ENCODE data around the gene GATA2. TPM values are rescaled to one million over a fixed set of nuclear protein-coding genes. Genes with fewer than 3 reads are reported as not detected.

Gene GATA2
- total RNA-seq, 2 donors from 2014 or later = 2.9 to 4.1 TPM

- peak; percentile 74 to 80 for DNase-seq
- peak overlapping the region; percentile 76 to 79 for H3K4me3 Mint-ChIP-seq
- H3K27ac Mint-ChIP-seq = no peak overlapping the region
- peaks cover 66% of the 10 kb centered on the region for H3K27me3 Mint-ChIP-seq (ENCODE audit: low read depth)
- H3K36me3 Mint-ChIP-seq (ENCODE audit: insufficient read depth in 2 of 2) = no peaks in the 10 kb centered on the region
- peaks cover 5% of the 10 kb centered on the region for H3K4me1 Mint-ChIP-seq (ENCODE audit: low read depth)
- no peaks in the 10 kb centered on the region for H3K9me3 Mint-ChIP-seq
- ATAC-seq (replicated peaks in 1 of 2) = peak; percentile 74 to 80
Measured at GRCh38 chr3:128497305-128498126, 4.5 kb upstream of the GATA2 start.

DNA sequence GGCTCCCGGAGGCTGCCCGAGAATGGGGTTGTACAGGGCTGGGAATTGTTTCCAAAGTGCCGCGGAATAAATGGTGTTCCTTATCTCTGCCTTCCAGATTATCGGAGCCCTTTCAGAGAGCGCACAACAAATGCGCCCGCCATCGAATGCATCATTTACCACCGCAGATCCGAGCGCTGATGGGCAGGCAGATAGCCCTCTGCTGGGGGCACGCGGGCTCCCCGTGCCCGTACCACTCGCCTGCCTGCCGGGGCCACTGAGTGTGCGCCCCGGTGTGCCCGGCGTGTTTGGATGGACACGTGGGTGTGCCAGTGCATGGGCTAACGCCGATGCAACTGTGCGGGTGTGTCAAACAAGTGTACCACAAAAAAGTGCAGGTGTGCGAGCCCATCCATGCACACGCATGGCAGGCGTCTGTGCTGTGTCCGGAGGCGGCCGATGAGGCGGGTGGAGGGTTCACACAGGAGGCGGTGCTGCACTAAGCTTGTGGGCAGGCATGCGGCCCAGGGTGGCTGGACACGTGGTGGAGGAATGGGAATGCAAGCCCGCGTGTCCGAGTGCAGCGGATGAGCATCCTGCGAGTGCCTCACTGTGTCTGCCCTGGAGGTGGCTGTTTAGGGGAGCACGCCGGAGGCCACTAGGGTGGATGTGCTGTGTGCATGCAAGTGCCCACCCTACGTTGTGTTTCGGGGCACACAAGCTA lies 3.8 kb upstream of the GATA2 start:
- Mint-ChIP-seq H3K4me3 (peak overlapping the region; percentile 76 to 79), H3K27ac (no peak overlapping the region), H3K9me3 (no peaks in the 10 kb centered on the region), H3K36me3 (ENCODE audit: insufficient read depth in 2 of 2) (no peaks in the 10 kb centered on the region), H3K4me1 (ENCODE audit: low read depth) (peaks cover 10% of the 10 kb centered on the region), H3K27me3 (ENCODE audit: low read depth) (peaks cover 71% of the 10 kb centered on the region)
- ATAC-seq (replicated peaks in 1 of 2) (no peak), DNase-seq (no peak)

DNA sequence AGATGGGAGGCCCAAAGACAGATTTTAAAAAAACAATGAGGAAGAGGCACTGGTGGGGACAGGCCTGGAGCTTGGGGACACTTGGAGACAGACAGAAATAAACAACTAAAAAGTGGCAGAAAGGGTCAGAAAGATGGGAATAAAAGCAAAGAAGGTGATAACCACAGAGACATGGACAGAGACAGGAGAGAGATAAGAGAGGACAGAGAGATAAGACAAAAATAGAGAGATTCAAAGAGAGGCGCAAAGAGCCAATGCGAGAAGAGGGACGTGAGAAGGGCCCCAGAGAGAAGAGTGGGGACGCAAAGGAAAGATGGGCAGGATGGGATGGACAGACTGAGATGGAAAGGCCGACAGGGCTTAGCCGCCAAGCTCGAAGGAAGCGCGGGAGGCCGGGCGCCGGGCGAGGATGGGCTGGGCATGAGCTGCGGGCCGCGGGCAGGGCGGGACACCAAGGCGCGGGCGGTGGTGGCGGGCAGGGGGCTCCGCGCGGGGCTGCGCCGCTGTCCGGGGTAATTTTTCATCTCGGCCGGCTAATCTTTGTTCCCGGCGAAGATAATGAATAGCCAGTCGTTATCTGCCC lies 3.1 kb upstream of the GATA2 start:
- Mint-ChIP-seq H3K36me3 (ENCODE audit: insufficient read depth in 2 of 2) (no peaks in the 10 kb centered on the region), H3K27ac (no peak overlapping the region), H3K4me3 (peak overlapping the region; percentile 7 to 18), H3K27me3 (ENCODE audit: low read depth) (peaks cover 75% of the 10 kb centered on the region), H3K9me3 (no peaks in the 10 kb centered on the region), H3K4me1 (ENCODE audit: low read depth) (peaks cover 12% of the 10 kb centered on the region)
- DNase-seq = no peak
- ATAC-seq (replicated peaks in 1 of 2) = no peak

DNA sequence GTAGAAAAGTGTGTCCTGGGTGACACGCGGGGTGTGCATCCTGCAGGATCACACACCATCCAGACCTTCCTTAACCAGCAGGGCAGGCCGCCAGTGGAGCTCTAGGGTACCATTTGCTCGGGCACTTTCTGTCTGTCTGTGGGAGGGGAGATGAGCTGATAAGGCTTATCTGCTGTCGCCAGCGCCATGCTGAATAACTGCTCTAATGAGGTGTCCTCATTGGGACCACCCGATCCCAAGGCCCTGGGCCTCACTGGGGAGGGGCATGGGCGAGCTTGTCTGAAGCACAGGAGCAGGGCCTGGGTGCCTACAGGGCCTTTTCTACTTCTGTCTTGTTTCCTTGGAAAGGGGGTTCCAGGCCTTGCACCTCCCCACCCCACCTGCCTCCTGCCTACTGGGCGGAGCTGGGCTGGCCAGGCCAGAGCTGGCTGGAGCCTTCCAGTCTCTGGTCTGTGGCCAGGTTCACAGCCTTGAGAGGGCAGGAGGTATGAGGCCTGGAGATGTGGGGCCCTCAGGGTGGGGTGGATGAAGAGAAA lies 2.5 kb upstream of the GATA2 start:
- Mint-ChIP-seq H3K36me3 (ENCODE audit: insufficient read depth in 2 of 2) (no peaks in the 10 kb centered on the region), H3K27ac (no peak overlapping the region), H3K4me1 (ENCODE audit: low read depth) (peaks cover 12% of the 10 kb centered on the region), H3K27me3 (ENCODE audit: low read depth) (peaks cover 69% of the 10 kb centered on the region), H3K9me3 (no peaks in the 10 kb centered on the region), H3K4me3 (peak overlapping the region in 1 of 2 donors; percentile 7)
- ATAC-seq (replicated peaks in 1 of 2) (no peak), DNase-seq (no peak)

- DNase-seq (no peak), ATAC-seq (replicated peaks in 1 of 2) (no peak)
- Mint-ChIP-seq H3K4me1 (ENCODE audit: low read depth) (peaks cover 20% of the 10 kb centered on the region), H3K36me3 (ENCODE audit: insufficient read depth in 2 of 2) (no peaks in the 10 kb centered on the region), H3K4me3 (no peak overlapping the region), H3K27me3 (ENCODE audit: low read depth) (peaks cover 64% of the 10 kb centered on the region), H3K27ac (no peak overlapping the region), H3K9me3 (no peaks in the 10 kb centered on the region)
Measured at GRCh38 chr3:128494367-128494650, 1.3 kb upstream of the GATA2 start.

DNA sequence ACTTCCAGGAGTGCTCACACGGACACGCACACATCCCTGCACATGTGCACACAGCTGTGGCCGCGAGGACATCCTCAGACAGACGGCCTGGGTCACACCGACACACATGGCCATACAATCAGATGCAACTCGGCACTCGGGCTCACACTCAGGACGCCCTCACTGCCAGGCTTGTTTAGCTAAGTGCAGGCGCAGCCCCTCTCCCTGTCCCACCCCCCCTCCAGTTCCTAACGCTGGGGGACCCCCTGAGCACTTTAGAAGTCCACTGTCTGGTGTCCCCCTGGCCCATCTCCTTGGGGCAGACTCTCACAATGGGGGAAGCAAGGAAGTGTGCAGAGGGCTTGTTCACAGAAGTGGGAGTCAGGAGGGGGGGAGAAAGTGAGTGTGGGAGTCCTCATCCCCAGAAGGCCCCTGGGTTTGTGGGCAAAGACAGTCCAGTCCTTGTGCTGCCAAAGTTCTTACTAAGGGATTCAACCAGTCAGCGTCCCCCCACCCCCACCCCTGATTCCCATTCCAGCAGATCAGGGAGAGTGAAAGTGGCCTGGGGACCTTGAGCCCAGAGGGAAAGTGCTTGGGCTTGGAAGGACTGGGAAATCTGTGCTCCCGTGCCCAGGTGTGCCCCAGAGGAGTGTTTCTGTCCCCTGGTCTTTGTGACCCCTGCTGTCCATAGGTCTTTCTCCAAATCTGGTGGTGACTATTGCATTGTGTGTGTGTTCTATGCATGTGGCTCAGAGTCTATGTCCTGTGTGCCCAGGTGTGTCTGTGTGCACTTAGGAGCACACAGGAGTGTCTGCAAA lies 767 bp upstream of the GATA2 start:
- no peaks in the 10 kb centered on the region for H3K9me3 Mint-ChIP-seq
- no peak overlapping the region for H3K27ac Mint-ChIP-seq
- DNase-seq = no peak
- H3K4me1 Mint-ChIP-seq (ENCODE audit: low read depth) = peaks cover 20% of the 10 kb centered on the region
- no peak for ATAC-seq (replicated peaks in 1 of 2)
- peak overlapping the region in 1 of 2 donors; percentile 39 for H3K4me3 Mint-ChIP-seq
- H3K27me3 Mint-ChIP-seq (ENCODE audit: low read depth) = peaks cover 62% of the 10 kb centered on the region
- no peaks in the 10 kb centered on the region for H3K36me3 Mint-ChIP-seq (ENCODE audit: insufficient read depth in 2 of 2)

DNA sequence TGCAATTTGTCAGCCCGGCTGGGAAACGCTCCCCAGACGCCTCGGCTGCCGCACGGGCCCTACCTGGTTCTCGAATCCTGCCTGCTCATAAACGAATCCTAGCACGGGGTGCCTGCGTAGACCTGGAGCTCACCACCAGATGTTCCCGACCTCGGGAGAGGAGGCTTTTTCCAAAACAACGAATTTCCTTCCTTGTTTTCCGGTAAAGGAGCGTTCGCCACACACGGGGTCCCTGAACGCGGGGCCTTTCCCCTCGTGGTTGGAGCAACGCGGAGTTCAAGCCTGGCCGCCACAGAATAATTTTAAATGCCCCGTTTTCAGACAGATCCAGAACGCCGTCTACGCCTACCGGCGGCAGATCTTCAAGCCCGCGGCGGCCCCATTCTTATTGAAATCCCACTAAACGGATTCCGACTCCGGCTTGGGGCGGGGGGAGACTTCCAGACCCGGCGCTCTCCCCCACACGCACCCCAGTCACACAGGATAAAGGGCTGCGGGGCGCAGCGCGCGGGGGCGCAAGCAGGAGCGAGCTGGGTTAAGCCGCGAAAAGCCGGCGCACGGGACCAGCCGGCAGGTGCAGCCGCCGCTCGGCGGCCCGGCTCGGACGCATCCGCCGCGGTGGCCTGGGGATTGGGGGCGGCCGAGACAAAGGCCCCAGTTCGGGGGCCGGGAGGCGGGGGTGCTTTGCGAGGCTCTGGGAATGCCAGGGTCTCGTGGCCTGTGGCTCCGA lies 895 bp downstream of the GATA2 start:
- Mint-ChIP-seq H3K9me3 (no peaks in the 10 kb centered on the region), H3K27ac (no peak overlapping the region), H3K27me3 (ENCODE audit: low read depth) (peaks cover 59% of the 10 kb centered on the region), H3K36me3 (ENCODE audit: insufficient read depth in 2 of 2) (peaks cover 2 to 3% of the 10 kb centered on the region in 2 donors), H3K4me3 (peak overlapping the region; percentile 48 to 52), H3K4me1 (ENCODE audit: low read depth) (peaks cover 25% of the 10 kb centered on the region)
- ATAC-seq (replicated peaks in 1 of 2) (peak in 1 of 2 donors; percentile 12), DNase-seq (peak; percentile 28 to 33)

- peaks cover 27% of the 10 kb centered on the region for H3K4me1 Mint-ChIP-seq (ENCODE audit: low read depth)
- no peak overlapping the region for H3K27ac Mint-ChIP-seq
Measured at GRCh38 chr3:128491691-128491940, 1.4 kb downstream of the GATA2 start.

DNA sequence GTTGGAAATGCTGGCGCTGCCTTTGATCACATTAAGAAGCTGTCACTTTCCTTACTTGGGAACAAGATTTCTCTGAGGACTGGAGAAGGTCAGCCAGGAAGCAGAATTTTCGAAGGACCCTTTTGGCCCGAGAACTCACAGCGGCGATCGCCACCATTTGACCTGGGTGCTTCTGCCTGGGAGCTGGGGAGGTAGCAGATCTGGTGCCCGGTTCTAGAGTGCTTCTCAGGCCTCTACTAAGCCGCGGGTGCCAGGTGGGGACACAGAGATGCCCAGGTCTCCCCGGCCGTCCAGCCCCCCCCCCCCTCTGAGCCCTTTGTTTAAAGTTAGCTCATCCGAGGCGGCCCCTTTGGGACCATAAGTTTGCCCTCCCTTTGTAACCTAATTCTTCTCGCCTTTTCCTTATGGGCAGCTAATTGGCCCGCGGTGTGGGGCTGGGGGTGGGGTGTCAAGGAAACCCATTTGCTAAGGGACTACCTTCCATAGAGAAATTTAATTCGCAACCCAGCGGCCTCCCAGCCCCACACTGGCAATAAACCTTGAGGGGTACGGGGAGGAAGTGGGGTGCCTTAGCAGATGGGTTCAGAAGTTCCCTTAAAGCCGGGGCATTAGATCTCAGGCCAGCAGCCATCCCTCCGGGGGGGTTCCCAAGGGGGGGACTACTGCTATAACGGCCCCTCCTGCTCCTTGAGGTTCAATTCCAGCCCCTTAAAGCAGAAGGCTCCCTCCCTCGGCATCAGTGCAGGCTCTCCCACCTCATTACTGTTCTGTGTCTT lies 1.9 kb downstream of the GATA2 start:
- Mint-ChIP-seq H3K4me3 (peak overlapping the region; percentile 22 to 82), H3K36me3 (ENCODE audit: insufficient read depth in 2 of 2) (peaks cover 2 to 3% of the 10 kb centered on the region in 2 donors)
- ATAC-seq (replicated peaks in 1 of 2) = no peak

More at GRCh38 chr3:128491691-128491940, 1.4 kb downstream of the GATA2 start:
- Mint-ChIP-seq H3K9me3 (no peaks in the 10 kb centered on the region), H3K36me3 (ENCODE audit: insufficient read depth in 2 of 2) (peaks cover 2 to 3% of the 10 kb centered on the region in 2 donors), H3K27me3 (ENCODE audit: low read depth) (peaks cover 56% of the 10 kb centered on the region), H3K4me3 (peak overlapping the region; percentile 48 to 52)
- ATAC-seq (replicated peaks in 1 of 2) (no peak), DNase-seq (no peak)

DNA sequence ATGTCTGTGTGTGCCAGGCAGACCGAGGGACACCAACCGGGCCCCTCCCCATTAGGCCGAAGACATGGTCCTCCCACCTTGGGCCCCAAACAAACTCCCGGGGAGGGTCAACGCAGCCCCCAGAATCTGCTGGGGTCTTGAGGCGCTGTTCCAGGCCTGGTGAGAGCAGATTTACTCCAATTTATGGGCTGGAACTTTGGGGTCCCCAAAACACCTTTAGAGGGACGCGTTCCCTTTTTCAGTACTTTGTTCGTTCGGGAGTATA lies 2.4 kb downstream of the GATA2 start:
- H3K4me3 Mint-ChIP-seq = peak overlapping the region; percentile 80 to 82

More for the DNA sequence above, 1.9 kb downstream of the GATA2 start:
- peaks cover 58% of the 10 kb centered on the region for H3K27me3 Mint-ChIP-seq (ENCODE audit: low read depth)
- H3K27ac Mint-ChIP-seq = no peak overlapping the region
- DNase-seq = no peak
- H3K4me1 Mint-ChIP-seq (ENCODE audit: low read depth) = peaks cover 27% of the 10 kb centered on the region
- H3K9me3 Mint-ChIP-seq = no peaks in the 10 kb centered on the region

GRCh38 chr3:128489927-128490649 lies 2.9 kb downstream of the GATA2 start:
- Mint-ChIP-seq H3K9me3 (no peaks in the 10 kb centered on the region), H3K4me3 (peak overlapping the region; percentile 80 to 82), H3K4me1 (ENCODE audit: low read depth) (peaks cover 27% of the 10 kb centered on the region), H3K27ac (no peak overlapping the region), H3K27me3 (ENCODE audit: low read depth) (peaks cover 58% of the 10 kb centered on the region), H3K36me3 (ENCODE audit: insufficient read depth in 2 of 2) (peaks cover 2 to 3% of the 10 kb centered on the region in 2 donors)
- DNase-seq = peak; percentile 41 to 44
- peak; percentile 19 to 34 for ATAC-seq (replicated peaks in 1 of 2)

More for the DNA sequence above, 2.4 kb downstream of the GATA2 start:
- DNase-seq (no peak), ATAC-seq (replicated peaks in 1 of 2) (no peak)
- Mint-ChIP-seq H3K27ac (no peak overlapping the region), H3K36me3 (ENCODE audit: insufficient read depth in 2 of 2) (peaks cover 2 to 3% of the 10 kb centered on the region in 2 donors), H3K9me3 (no peaks in the 10 kb centered on the region), H3K4me1 (ENCODE audit: low read depth) (peaks cover 27% of the 10 kb centered on the region), H3K27me3 (ENCODE audit: low read depth) (peaks cover 58% of the 10 kb centered on the region)

Measured in activated T-cell treated with anti-CD3 and anti-CD28 coated beads, Interleukin-2, amount 50 U/mL, for 72 hours (primary cell).